Measurements from ENCODE around the gene THSD4.

The THSD4 gene

DNA sequence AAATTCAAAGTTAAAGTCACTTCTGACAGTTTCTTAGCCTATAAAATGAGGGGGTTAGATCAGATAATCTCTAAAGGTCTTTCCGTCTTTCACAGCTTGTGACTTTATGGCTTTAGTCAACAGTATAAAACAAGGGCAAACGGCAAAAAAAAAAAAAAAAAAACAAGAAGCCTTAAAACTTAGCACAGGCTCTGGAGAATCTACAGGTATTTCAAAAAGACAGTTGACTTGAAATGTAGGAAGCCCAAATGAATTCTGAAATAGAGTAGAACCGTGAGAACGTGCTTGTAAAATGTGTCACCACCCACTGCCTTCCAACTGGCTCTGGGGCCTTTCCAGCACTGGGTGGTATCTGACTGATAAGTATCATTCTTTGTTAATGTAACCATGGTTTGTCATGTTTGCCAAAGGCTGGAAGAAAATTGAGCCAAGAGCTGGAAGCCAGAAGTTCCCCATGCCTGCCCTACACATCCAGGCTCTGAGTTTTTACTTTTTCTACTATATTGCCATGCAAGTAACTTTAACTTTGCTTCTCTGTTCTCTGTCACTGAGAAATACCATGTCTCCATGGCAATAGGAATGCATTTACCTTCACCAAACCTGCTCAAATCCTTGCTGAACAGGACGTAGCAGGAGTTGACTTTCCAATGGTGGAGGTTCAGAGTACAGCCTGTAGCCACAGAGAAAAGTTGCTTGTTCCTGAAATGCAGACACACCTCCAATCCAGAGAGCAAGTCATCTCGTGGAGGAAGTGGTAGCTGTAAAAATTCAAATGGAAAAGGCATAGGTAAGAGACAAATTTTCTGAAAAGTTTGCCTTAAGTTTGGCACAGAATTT lies 35.8 kb upstream of the THSD4 start:
- Histone ChIP-seq H3K4me3 (no peak overlapping the region), H3K27ac (peak overlapping the region; percentile 48 to 69)
- DNase-seq (ENCODE audit: low spot score): peak; percentile 83
- TF ChIP-seq CTCF (IDR thresholded peaks at IDR 0.05): no peak

DNA sequence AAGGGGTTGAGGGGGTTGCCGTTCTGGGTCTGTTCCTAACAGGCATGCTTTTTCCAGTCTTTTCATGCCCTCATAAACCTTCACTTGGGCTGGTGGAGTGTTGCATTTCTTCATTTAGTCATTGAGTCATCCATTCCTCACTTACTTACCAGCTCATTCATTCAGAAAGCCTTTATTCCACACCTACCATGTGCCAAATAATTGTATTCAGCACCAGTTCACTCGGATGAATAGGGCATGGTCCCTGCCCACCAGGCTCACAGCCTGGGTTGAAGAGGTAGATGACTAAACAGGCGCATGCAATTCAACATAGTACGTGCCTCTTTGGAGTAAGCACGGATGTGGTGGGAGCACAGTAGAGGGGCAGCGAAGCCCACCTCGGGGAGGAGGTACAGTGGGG lies 35.1 kb upstream of the THSD4 start:
- Histone ChIP-seq H3K4me3 (no peak overlapping the region), H3K27ac (peak overlapping the region; percentile 48 to 69)
- DNase-seq (ENCODE audit: low spot score): no peak
- no peak for TF ChIP-seq CTCF (IDR thresholded peaks at IDR 0.05)

GRCh38 chr15:71080705-71081104 lies 34.6 kb upstream of the THSD4 start:
- peak overlapping the region; percentile 48 to 69 for H3K27ac ChIP-seq
- DNase-seq (ENCODE audit: low spot score): no peak
- no peak for TF ChIP-seq CTCF (IDR thresholded peaks at IDR 0.05)
- H3K4me3 ChIP-seq: no peak overlapping the region

GRCh38 chr15:71082803-71083202 lies 32.5 kb upstream of the THSD4 start:
- Histone ChIP-seq H3K27ac (peak overlapping the region; percentile 86 to 89), H3K4me3 (peak overlapping the region; percentile 25)
- no peak for TF ChIP-seq CTCF (IDR thresholded peaks at IDR 0.05)
- DNase-seq (ENCODE audit: low spot score): no peak

GRCh38 chr15:71083349-71083748 lies 31.9 kb upstream of the THSD4 start:
- Histone ChIP-seq H3K27ac (peak overlapping the region; percentile 86 to 89), H3K4me3 (peak overlapping the region; percentile 25)
- TF ChIP-seq CTCF (IDR thresholded peaks at IDR 0.05): no peak
- DNase-seq (ENCODE audit: low spot score): no peak

GRCh38 chr15:71084264-71084663 lies 31.0 kb upstream of the THSD4 start:
- no peak for TF ChIP-seq CTCF (IDR thresholded peaks at IDR 0.05)
- DNase-seq (ENCODE audit: low spot score): no peak
- no peak overlapping the region for H3K4me3 ChIP-seq
- H3K27ac ChIP-seq: peak overlapping the region; percentile 86 to 89

DNA sequence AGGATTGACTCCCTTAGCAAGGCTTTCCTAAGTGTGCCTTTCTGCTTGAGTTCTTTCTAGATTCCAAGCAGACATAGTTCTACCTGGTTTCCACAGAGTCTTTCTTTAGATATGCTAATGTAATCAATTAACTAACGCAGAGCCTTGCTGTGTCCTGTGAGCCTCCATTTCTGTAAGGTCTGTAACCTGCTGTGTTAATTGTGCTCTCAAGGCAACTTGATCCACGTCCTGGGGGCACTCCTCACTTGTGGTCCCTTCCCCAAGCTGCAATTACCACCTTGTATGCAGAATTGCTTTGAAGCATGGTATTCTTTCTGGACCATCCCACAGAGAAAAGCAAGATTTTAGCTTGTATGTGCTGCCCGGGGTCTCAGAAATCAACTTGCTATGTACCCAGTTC lies 29.5 kb upstream of the THSD4 start:
- no peak for TF ChIP-seq CTCF (IDR thresholded peaks at IDR 0.05)
- no peak overlapping the region for H3K27ac ChIP-seq
- no peak overlapping the region for H3K4me3 ChIP-seq
- DNase-seq (ENCODE audit: low spot score): no peak
